Osteocyte (in vitro differentiated cells): ENCODE results near the gene CHMP1A. TPM values are rescaled to one million over a fixed set of nuclear protein-coding genes. Genes with fewer than 3 reads are reported as not detected.

ENCODE experiments used
- DNase-seq: peaks from one replicate; pipeline ENCODE4 v3.0.0; 2021; ENCODE audit warnings: mixed read lengths; ENCODE audit not compliant: unreplicated experiment; ENCODE audit errors: extremely low spot score
- H3K27ac Mint-ChIP-seq: one replicate; pipeline ENCODE4 v1.8.0; 2021; ENCODE audit warnings: mild to moderate bottlenecking, mixed read lengths; ENCODE audit not compliant: unreplicated experiment
- H3K27me3 Mint-ChIP-seq: one replicate; pipeline ENCODE4 v1.8.0; 2021; ENCODE audit warnings: mixed read lengths; ENCODE audit not compliant: unreplicated experiment
- H3K36me3 Mint-ChIP-seq: one replicate; pipeline ENCODE4 v1.8.0; 2021; ENCODE audit warnings: mixed read lengths; ENCODE audit not compliant: unreplicated experiment
- H3K4me1 Mint-ChIP-seq: one replicate; pipeline ENCODE4 v1.8.0; 2021; ENCODE audit warnings: mixed read lengths; ENCODE audit not compliant: unreplicated experiment
- H3K4me3 Mint-ChIP-seq: one replicate; pipeline ENCODE4 v1.8.0; 2021; ENCODE audit warnings: mild to moderate bottlenecking, moderate library complexity, mixed read lengths; ENCODE audit not compliant: unreplicated experiment
- H3K9me3 Mint-ChIP-seq: one replicate; pipeline ENCODE4 v1.8.0; 2021; ENCODE audit warnings: mixed read lengths; ENCODE audit not compliant: unreplicated experiment
- CTCF ChIP-seq: fragments of 200-600 bp; sonication (generic); IDR thresholded peaks from 2 replicates; pipeline ENCODE4 v1.5.0; 2021; ENCODE audit warnings: antibody characterized with exemption, mild to moderate bottlenecking, moderate library complexity
- total RNA-seq: library from RNA; stranded (reverse); gene quantifications from 2 replicates; pipeline ENCODE4 v1.2.1, GENCODE V29; 2021

Gene CHMP1A
- total RNA-seq, 1 donor from 2014 or later: 92.5 TPM

GRCh38 chr16:89600427-89600826 is 57.1 kb downstream of the CHMP1A start:
- H3K4me1 Mint-ChIP-seq: peaks cover 26% of the 10 kb centered on the region
- H3K4me3 Mint-ChIP-seq: no peak overlapping the region
- no peaks in the 10 kb centered on the region for H3K27me3 Mint-ChIP-seq
- no peak for TF ChIP-seq CTCF
- no peaks in the 10 kb centered on the region for H3K36me3 Mint-ChIP-seq
- no peaks in the 10 kb centered on the region for H3K9me3 Mint-ChIP-seq
- no peak overlapping the region for H3K27ac Mint-ChIP-seq
- no peak for DNase-seq

- no peak for DNase-seq
- Mint-ChIP-seq H3K36me3 (no peaks in the 10 kb centered on the region), H3K27me3 (no peaks in the 10 kb centered on the region), H3K4me3 (no peak overlapping the region), H3K4me1 (peaks cover 26% of the 10 kb centered on the region), H3K27ac (no peak overlapping the region), H3K9me3 (no peaks in the 10 kb centered on the region)
- TF ChIP-seq CTCF: no peak
These were observed 57.6 kb downstream of the CHMP1A start for GRCh38 chr16:89599902-89600301.

- peak; percentile 27 for TF ChIP-seq CTCF
- Mint-ChIP-seq H3K27me3 (no peaks in the 10 kb centered on the region), H3K9me3 (no peaks in the 10 kb centered on the region), H3K4me1 (peaks cover 26% of the 10 kb centered on the region), H3K27ac (no peak overlapping the region), H3K4me3 (no peak overlapping the region), H3K36me3 (no peaks in the 10 kb centered on the region)
- no peak for DNase-seq
These were observed 58.1 kb downstream of the CHMP1A start for GRCh38 chr16:89599451-89599858.

- no peak for DNase-seq
- no peak overlapping the region for H3K27ac Mint-ChIP-seq
- H3K36me3 Mint-ChIP-seq: no peaks in the 10 kb centered on the region
- H3K4me3 Mint-ChIP-seq: no peak overlapping the region
- no peaks in the 10 kb centered on the region for H3K27me3 Mint-ChIP-seq
- H3K4me1 Mint-ChIP-seq: peaks cover 26% of the 10 kb centered on the region
- no peak for TF ChIP-seq CTCF
- H3K9me3 Mint-ChIP-seq: no peaks in the 10 kb centered on the region
These were observed 59.3 kb downstream of the CHMP1A start for GRCh38 chr16:89598199-89598598.

- peaks cover 15% of the 10 kb centered on the region for H3K4me1 Mint-ChIP-seq
- H3K27ac Mint-ChIP-seq: no peak overlapping the region
- no peaks in the 10 kb centered on the region for H3K27me3 Mint-ChIP-seq
- no peaks in the 10 kb centered on the region for H3K36me3 Mint-ChIP-seq
- no peak overlapping the region for H3K4me3 Mint-ChIP-seq
- no peak for DNase-seq
- no peaks in the 10 kb centered on the region for H3K9me3 Mint-ChIP-seq
- TF ChIP-seq CTCF: no peak
These were observed 60.4 kb downstream of the CHMP1A start for GRCh38 chr16:89596957-89597649.
